Measurements from ENCODE around the gene MAML2.

The MAML2 gene

DNA sequence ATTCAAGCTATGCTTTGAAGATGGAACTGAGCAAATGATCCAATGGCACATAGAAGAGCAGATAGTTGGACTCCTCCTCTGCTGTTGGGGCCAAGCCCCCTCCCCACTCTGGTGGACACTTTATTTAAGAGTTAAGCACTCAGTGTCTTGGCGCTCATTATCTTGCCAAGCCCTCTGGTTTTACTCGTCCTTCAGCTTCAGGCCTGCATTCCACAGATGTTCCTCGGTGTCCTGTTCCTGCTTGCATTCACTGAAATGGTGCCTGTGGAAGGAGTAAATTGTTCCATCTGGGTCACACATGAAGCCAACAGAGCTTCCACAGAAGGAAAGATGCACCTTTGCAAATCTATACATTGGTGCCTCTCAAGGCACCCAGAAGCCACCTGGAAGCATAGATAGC lies 26.1 kb downstream of the MAML2 start:
- no peak for DNase-seq

DNA sequence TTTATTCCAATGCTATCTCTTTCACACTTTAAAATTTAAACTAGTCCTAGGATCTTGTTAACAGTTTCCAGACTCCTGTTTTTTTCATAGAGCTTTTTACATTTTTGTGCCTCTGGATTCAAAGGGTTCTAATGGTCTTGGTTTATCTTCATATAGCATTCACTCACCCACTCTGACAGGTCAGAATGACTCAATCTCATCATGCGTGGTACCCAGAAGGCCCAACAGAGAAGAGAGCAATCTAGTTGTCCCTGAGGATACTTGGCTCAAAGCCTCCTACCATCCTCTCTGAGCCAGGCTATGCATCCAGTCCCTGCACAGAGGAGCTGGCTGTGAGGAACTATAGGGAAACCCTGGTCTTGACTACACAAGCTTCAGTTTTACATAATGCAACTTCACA lies 27.5 kb downstream of the MAML2 start:
- no peak for DNase-seq

DNA sequence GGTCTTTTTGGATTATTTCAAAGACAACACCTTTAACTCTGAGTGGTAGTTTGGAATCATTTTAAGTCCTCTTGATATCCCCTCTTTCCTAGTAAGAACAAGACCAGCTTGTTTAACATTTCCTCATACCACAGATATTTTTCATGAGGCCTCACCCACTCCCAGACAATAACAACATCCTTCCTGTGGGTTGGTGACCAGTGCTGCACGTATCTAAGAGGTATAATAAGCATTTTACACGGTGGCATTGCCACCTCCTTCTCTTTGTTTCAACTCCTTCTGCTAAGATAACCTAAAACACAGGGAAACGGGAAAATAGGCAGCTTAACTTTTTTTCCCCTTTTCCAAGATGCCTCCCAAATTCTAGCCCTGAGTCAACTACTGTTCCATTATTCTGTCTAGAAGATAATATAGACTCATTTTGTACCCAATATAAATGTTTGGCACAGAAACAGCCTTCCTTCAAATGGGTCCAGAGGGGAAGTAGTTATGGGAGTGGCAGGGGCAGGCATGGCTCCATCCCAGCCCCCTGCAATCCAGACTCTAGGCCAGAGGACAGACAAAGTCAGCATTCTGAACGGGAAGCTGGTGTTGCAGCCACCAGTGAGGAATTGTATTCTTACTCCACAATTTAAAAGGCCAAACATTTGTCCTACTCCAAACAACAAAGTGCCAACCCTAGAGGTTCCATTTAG lies 28.5 kb downstream of the MAML2 start:
- no peak for DNase-seq

DNA sequence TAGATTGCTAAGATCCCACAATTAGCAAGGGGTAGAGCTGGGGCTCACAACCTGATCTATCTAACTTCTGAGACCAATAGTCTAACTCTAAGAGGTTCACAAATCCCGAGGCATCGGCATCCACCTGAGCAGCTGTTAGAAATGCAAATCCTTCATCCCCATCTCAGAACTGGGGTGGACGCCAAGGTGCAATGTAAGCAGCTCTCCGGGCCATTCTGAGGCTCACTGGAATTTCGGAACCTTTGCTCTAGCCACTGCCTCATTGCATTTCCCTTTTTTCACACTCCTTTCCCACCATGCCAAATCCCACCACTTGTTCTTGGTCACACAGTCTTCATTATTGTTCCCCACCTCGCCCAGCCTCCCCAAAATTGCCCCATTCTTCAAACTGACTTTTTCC lies 29.8 kb downstream of the MAML2 start:
- DNase-seq = no peak

DNA sequence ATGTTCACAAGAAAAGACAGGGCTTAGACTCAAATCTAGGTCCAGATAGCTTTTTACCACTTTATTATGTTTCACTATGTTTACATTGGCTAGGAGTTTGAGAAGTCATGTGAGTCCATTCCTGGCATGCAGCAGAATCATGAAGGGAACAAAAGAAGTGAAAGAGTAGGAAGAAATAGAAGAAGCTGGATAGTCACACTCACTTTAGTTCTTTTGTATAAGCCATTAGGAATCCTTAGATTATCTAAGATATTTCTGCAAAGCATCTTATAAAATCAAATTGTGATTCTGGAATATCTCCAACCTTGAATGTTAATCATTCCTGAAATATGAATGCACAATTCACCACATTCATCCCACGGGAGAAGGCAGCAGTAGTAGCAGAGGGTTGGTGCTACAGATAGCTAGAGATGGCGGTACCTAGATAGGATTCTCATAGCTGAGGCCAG lies 31.9 kb downstream of the MAML2 start:
- DNase-seq = no peak

DNA sequence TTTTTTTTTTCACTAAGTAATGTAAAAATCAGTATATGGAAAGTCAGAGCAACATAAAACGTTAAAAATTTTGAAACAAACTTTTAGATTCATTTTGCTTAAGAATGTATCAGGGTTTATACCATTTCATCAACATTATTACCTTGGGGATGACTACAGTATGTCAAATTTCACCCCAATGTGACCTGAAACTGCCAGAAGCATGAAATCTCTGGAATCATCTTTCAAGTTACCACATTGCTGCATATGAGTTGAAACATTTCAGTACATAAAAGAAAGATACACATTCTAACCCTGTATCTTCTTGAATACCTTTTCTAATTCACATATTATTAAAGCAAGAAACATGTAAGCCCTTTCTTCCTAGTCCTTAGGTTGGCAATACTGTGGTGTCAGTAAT lies 32.8 kb downstream of the MAML2 start:
- no peak for DNase-seq

DNA sequence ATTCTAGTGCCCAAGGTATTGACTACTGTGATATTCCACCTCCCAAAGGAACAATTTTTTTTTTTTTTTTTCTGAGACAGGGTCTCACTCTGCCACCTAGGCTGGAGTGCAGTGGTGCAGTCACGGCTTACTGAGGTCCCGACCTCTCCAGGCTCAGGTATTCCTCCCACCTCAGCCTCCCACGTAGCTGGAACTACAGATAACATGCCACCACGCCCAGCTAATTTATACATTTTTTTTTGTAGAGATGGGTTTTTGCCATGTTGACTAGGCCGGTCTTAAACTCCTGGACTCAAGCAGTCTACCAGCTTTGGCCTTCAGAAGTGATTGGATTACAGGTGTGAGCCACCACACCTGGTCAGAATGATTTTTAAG lies 33.4 kb downstream of the MAML2 start:
- DNase-seq = no peak

DNA sequence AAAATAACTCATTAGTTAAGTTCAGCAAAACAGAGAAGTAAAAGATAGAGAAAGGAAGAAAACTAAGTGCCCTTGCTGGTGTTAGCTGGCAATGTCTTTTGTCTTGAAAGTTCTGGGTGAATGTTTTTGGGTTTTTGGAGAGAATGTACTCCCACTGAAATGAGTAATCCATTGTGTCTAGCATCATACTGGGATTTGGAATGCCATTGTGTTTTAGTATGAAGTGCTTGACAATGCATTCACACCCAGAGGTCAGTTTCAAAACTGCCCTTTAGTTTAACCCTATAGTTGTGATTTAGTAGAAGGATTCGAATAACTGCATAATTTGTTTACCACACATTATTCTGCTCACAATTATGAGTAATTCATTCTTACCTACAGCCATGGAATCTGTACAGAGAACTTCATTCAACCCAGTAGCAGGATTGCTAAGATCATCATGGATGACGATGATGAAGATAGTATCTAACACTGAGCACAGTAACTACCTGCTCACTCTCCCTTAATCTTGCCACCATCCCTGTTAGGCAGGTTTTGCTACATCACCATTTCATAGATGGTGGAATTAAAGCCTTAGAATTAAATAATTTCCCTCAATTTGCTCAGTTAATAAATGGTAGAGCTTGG lies 33.9 kb downstream of the MAML2 start:
- no peak for DNase-seq

DNA sequence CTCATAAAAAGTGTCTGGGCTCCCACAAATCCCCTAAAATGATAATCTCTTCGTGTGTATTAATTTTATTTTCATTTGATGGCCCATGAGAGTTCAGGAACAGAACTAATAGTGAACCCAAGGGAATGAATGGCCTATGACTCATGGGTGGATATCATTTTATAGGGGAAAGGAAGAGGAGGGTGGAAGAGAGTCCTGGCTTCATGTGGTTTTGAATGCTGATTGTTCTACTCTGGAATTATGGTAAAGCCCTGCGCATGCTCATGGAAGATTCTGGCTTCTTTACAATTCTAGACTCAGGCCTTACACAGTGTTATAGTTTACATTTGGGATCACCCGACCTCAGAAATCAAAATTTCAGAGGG lies 35.2 kb downstream of the MAML2 start:
- DNase-seq = no peak

DNA sequence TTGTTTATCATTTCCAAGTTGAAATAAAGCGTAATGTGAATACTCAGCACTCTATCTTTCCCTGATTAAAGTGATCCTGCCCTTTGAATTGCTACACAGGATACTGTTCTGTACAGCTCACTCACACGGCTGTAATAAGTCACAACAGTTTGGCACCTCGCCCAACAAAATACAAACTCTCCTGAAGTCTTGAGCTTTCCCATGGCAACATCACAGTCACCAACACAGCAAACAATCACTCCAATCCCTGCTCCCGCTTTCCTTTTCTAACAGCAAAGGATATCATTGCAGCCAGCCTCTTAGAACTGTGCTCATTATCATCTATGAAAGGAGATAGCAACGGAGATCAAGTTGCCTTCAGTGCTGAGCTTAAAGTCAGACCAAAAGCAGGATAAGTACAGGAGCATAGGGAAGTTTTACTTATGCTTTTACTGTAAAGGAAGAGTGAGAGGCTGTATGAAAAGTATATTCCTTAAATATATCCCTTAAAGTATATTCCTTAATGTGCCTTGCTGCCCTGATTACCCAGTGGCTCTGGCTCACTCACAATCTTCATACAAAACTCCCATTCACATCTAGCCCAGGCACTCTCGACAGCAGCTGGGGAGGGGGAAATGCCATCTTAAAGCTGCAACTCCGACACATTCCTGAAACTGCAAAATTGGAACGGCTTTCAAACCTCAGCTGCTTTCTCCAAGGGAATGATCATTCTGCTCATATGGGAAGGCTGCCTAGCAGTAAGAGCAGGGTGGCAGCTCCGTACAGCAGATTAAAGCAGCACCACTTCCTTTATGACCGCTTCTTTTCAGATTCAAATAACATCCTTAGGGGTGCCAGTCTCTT lies 35.8 kb downstream of the MAML2 start:
- peak; percentile 62 for DNase-seq

DNA sequence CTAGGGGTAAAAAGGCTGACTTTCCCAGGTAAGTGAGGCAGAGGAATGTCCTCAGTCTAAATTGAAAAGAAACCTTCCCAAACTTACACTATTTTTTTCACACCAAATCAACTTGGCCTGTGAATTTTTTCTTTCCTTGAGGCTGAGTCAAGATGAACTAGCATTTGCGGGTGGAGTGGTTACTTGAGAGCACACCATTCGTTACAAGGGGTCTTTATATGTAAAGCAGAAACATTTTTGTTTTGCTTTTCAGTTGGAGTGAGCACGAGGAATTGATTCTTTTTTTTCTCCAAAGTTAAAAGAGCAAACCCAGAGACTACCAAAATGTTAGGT lies 36.4 kb downstream of the MAML2 start:
- DNase-seq = no peak

DNA sequence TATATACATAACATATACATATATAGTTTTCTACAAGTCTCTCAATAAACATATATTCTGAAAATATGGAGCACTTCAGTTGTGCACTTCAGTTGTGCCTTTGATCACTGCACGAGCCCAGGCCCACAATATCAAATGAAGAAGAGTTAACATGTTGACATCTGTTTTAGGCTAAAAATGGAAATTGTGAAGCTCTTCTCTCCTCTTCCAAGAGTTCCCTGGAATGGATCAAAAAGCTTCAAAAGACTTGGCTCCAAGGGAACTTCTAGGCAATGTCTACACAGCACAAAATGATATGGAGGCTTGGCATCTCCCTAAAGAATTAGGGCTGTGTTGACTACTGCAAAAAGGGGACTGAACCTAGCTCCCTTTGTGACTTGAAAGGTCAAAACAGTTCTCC lies 36.9 kb downstream of the MAML2 start:
- DNase-seq = no peak

DNA sequence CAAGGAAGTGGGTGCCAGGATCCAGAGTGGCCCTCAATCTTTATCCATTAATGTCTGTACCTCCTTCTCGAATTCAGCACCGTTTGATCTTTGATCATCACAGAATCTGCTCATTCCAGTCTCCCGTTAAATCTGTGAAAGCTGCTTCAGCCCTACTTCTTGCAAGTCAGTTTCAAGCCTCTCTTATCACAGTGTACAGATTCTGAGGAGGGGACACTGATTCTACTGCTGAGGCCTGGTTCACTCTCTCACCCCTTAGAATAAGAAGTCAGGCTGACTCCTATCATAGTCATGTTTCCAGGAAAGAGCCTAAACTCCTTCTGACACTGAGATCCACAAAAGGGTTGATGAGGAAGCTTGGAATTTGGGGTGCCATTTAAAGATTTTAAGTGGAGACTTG lies 39.0 kb downstream of the MAML2 start:
- DNase-seq = no peak

DNA sequence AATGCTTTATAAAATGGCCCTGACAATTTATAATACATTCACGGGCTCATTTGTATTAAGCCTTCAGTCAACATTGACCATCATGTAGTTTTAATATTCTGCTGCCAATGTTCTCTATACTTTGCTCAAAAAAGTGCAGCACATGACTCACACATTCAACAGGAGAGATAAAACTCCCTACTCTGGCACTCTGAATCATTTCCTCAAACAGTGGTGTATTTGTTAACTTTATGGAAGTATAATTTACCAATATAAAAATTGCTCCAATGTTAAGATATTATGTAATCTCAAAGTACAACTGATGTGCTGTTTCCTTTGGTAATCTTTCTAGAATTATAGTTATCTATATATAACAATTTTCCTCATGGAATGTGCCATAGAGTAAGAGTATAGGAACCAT lies 39.9 kb downstream of the MAML2 start:
- DNase-seq = peak; percentile 58

DNA sequence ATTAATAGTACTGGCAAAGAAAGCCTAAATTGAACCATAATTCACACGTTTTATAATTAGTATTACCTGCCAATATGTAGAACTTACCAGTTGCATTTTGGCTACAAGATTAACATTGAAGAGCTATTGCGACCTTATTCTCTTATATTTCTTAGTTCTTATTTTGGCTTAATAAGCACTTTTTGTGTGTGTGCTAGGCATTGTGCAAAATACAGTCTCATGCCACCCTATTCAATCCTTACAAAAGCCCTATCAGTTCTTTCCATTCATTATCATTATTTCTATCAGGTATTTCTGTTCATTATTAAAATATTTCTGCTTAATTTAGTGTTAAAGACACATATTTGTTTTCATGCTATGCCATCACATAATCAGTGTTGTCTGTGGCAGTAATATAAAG lies 41.2 kb downstream of the MAML2 start:
- no peak for DNase-seq

DNA sequence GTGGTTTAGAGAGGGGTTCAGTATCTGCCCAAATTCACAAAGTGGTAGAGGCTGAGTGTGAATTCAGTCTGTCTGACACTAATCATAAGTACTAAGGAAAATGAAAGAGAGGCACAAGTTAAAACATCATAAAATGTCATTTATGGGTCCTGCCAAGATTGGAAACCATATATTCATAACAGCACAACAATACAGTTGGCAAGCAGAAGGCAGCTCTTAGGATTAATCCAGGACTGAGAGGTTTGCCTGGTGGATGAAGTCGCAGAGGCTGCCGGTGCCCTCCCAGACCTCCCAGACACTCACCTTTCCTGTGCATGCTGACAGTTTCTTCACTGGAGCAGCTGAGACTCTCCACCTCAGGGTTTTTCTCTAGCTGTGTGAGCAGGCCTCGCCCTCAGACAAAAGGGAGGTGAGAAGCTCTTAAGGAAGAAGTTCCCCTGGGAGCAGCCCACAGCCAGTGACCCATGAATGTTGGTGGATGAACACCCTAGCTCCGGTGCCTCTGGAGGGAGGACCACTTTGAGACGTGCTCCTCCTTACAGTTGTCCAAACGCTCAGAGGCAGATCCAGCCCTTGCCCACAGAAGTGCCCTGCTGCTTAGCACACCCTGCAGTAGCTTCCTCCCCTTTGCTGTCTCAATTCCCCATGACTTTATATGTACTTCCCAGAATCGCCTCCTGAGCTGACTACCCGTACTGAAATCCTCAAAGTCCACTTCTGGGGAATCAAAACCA lies 43.7 kb downstream of the MAML2 start:
- no peak for DNase-seq

DNA sequence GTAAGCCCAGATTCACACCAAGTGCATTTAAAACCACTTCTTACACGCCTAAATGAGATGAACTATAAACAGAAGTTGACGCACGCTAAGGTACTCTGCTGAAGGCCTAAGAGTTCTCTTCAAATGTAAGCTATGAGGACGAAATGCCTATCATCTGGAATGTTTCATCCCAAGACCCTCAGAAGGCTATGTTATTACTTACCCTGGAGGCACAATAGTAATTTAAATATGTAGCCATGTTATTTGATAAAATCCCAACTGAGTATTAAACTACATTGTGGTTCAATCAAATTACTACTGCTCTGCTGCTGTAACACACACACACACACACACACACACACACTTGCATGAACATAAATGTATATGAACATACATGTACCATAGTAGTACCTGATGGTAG lies 47.6 kb downstream of the MAML2 start:
- no peak for DNase-seq

DNA sequence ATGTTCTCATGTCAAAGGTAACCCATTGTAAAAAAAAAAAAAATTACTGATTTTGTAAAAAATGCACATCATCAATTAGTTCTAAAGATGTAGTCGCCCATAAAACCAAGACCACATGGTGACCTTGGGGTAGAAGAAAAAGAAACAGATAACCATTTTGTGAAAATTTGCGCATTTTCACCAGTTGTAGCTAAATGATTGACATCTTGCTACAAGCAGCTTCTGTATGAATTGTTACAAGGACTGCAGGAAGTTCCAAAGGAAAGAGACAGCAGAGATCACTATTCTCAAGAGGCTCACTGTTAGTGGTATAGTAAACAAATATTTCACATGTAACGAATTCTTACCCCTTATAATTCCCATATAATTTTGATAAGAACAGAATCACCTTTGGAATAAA lies 48.7 kb downstream of the MAML2 start:
- DNase-seq = no peak

DNA sequence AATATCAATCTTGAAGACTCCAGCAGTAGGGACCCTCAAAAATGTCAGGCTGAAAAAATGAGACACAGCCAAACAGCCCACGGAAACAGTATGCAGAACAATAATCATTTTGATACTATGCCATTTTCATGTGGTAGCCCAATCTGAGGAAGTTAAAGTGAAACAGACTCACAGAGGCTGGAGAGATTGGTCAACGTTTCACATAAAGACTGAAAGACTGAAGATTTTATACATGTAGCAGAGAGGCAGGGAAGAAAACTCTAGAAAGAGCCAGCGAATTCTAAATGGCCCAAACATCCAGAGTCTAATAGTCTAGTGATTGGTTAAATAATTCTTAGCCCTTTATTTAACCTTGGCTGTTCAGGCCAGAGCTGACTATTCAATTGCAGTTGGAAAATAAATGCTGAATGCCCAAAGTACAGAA lies 49.4 kb downstream of the MAML2 start:
- DNase-seq = peak; percentile 62

DNA sequence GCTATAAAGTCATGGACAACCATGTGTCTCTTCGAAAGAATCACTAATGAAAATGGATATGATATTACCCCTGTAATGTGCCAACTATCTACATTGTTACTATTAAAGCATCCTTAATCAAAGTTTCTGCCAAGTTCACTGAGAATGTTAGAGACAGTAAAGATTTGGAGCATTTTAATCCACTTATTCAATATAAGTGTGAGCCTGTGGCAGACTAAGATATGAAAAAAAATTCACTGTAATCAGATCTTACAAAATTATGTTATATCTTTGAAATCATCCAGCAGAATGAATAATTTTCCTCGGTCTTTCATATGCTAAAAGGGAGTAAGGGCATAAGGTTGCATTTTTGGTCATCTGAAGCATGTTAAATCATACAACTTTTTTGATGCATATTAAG lies 49.9 kb downstream of the MAML2 start:
- no peak for DNase-seq

DNA sequence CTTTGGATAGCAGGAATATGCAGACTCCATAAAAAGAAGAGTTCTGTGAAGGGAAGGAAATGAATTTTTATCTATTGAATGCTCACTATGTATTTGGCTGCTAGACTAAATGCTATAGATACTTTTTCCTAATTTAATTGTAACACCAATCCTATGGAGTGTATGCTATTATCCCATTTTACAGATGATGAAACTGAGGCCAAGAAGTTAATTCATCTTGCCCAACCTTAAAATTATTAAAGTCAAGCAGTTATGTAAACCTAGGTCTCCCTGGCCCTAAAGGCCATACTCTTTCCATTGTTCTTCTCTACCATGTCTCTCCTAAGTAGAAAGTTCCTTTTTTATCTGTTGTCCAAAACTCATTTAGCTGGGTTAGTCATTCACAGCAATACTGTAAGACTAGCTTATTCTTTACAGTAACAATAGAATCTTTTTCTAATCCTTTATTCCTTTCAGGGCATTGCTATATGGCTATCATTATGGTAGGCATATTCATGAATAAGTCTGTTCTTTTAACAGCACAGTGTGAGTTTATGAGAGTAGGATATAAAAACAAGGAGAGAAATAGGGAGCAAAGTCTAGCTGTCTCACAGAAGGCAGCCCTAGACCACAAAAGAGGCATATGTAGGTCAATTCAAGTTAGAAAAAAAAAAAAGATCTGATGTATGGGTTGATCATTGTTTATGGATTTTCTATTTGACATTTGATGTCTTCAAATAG lies 50.5 kb downstream of the MAML2 start:
- DNase-seq = no peak

DNA sequence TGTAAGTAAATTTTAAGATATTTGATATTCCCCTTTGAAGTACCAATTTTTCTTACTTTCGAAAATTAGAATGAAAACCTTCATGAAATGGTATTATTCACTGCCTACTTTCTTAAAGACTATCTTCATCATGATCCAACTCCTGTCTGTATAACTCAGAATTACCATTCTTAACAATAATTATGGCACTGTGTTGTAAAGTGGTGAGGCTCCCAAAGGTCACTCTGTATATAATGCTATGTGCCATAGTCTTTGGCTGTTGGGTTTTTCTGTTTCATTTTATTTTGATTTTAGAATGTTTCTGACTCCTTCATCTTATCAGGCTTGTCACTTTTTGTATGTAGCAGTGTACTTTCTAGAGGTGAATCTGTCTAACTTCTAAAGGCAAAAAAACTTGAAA lies 52.4 kb downstream of the MAML2 start:
- no peak for DNase-seq

DNA sequence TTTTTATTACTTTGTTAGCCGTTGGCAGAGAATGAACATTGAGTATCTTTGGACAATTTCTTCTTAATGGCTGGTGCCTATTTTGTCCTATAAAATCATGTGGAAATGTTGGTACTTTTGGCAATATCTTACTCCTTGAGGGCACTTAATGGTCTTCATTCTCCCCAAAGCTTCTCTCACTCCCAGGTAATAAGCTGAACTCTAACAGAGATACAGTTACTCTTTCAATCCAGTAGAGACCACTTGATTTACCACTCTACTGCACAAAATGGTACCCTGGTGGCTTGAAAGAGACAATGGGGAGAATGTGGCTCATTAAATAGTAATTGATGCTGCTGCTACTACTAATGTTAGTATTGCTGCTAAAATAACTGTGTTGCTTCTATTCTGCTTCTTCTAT lies 53.0 kb downstream of the MAML2 start:
- no peak for DNase-seq

Data from hematopoietic multipotent progenitor cell treated with erythropoietin and hydrocortisone succinate and interleukin-3 and kit ligand, for 4 days (in vitro differentiated cells).